ENCODE results near the gene WNK1. TPM values are rescaled to one million over a fixed set of nuclear protein-coding genes. Genes with fewer than 3 reads are reported as not detected.

The WNK1 gene
- total RNA-seq, 2 experiments from 2014 or later: 112 to 134 TPM

DNA sequence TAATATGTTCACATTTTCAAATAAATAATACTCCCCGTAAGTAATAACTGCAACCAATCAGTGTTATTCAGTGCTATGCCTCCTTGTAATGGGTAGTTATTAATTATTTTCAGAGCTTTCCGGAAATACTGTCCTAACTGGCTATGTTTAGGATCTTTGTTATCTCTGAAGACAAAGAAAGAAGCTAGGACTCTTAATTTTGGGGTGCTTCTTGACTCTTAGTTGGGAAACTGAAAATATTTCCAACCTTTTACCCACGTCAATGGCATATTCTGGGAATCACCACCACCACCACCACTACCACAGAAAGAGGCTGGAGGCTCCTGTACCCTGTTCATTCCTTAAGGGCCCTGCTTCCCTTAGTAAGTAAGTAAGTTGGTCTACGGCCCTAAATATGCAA lies 158.0 kb downstream of the WNK1 start:
- Mint-ChIP-seq H3K27me3 (ENCODE audit: low read depth) (no peaks in the 10 kb centered on the region), H3K27ac (no peak overlapping the region), H3K4me3 (no peak overlapping the region), H3K36me3 (ENCODE audit: low read depth) (peaks cover 23% of the 10 kb centered on the region), H3K9me3 (no peaks in the 10 kb centered on the region), H3K4me1 (ENCODE audit: low read depth) (peaks cover 15% of the 10 kb centered on the region)
- DNase-seq: no peak
- CTCF ChIA-PET: interaction anchor here (1.1 to 1.2 kb wide), 2 partner anchors 300 to 363 kb away, joined by 3 read pairs; no protein-coding TSS in a partner anchor
- intact Hi-C loops (cut with micrococcal nuclease): no loop called here

DNA sequence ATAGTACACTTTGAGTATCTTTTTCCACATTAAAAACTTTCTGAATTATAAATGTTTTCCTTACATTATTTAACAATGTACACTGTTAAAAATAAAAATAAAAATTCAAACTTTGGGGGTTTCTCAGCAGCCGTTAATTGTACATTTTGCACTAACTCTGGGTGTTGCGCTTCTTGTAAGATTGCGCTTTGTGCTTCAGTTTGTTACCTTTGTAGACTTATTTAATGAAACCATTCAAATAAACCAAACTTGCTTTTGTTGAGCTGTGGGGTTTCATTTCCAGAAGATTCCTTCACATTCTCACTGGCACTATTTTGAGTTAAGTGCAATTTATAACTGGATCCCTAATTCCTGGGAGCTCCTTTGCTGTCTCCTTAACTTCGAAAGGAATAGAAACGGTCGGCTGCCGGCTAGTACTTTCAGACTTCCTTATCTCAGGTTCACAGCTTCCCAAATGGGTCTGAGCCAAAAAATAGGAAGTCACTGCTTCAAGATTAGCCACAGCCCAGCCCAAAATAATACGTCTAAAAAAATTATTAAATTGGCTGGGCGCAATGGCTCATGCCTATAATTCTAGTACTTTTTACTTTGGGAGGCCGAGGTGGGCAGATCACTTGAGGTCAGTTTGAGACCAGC lies 158.9 kb downstream of the WNK1 start:
- Mint-ChIP-seq H3K4me1 (ENCODE audit: low read depth) (peaks cover 10% of the 10 kb centered on the region), H3K9me3 (no peaks in the 10 kb centered on the region), H3K36me3 (ENCODE audit: low read depth) (peaks cover 25% of the 10 kb centered on the region), H3K27me3 (ENCODE audit: low read depth) (no peaks in the 10 kb centered on the region), H3K27ac (no peak overlapping the region), H3K4me3 (no peak overlapping the region)
- intact Hi-C loops (cut with micrococcal nuclease): no loop called here
- CTCF ChIA-PET: interaction anchor here (0.6 to 1.2 kb wide), 3 partner anchors 20 to 364 kb away, joined by 3 read pairs; no protein-coding TSS in a partner anchor
- no peak for DNase-seq

DNA sequence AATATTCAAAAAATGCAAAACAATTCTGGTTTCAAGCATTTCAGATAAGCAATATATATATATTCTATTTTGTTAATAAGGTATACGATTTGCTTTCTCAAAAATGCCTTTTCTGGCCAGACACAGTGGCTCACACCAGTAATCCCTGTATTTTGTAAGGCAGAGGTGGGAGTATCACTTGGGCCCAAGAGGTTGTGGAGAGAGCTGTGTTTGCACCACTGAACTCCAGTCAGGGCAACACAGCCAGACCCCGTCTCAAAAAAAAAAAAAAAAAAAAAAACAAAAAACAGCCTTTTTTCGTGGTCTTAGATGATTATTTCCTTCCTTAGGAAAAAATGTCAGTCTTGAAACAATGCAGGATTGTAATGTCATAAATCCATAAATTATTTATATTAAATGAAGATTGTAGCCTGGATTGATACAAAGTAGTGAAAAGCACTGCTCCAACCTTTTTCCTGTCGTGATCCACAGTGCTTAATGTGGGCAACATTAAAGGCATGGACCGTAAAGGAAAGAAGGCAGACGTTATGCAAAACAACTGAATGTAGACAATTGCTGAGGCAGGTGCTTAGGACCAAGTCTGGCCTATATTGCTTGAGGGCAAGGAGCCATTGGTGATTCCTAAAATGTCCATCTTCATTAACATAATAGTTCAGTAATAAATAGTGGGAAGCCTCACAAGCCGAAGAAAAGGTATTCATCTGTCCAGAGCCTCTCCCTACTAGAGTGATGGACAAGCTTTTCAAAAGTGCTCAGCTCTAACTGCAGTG lies 160.3 kb downstream of the WNK1 start:
- H3K36me3 Mint-ChIP-seq (ENCODE audit: low read depth): peaks cover 29% of the 10 kb centered on the region
- no peak overlapping the region for H3K4me3 Mint-ChIP-seq
- H3K9me3 Mint-ChIP-seq: no peaks in the 10 kb centered on the region
- H3K27me3 Mint-ChIP-seq (ENCODE audit: low read depth): no peaks in the 10 kb centered on the region
- no peak overlapping the region for H3K27ac Mint-ChIP-seq
- intact Hi-C loops (cut with micrococcal nuclease): no loop called here
- H3K4me1 Mint-ChIP-seq (ENCODE audit: low read depth): peaks cover 13% of the 10 kb centered on the region
- CTCF ChIA-PET: interaction anchor here (0.9 kb wide), 1 partner anchor 344 kb away, joined by 3 read pairs; no protein-coding TSS in a partner anchor
- no peak for DNase-seq

DNA sequence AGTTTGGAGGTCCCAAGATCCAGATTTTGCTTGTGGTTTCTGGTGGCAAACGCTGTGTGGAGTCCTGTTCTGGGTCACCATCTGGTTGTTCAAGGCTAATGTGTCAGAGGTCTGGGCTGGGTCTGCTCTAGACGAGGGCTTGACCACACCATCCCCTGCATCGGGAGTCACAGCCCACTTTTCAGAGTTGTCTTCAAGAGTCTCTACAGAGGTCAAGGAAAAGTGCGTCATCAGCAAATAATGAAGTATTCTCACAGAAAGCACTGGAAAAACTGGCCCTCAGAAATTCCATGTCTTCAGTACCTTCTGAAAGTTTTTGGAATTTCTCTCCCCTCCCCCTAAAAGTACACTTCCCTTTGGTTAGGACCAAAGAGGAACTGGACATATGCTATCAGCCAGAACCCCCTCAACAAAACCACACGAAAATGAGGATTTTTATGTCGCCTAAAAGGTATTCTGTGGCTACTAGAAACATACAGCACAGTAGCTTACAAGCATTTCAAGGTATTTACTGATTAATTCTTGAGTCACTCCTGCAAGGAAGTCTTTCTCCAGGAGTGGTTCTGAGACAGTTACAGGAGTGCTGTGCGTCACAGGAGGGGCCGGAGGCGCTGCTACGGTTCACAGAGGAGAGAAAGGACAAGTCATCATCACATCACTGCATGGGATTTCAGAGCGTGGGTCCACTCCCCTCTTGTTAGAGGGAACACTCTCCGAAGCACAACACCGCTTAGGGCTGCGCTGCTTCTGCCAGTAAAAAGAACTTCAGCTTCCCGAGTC lies 161.7 kb downstream of the WNK1 start:
- no peak for DNase-seq
- CTCF ChIA-PET: interaction anchor here (0.9 to 1.0 kb wide), 2 partner anchors 9 to 345 kb away, joined by 3 read pairs; no protein-coding TSS in a partner anchor
- Mint-ChIP-seq H3K4me1 (ENCODE audit: low read depth) (peaks cover 13% of the 10 kb centered on the region), H3K27me3 (ENCODE audit: low read depth) (no peaks in the 10 kb centered on the region), H3K9me3 (no peaks in the 10 kb centered on the region), H3K36me3 (ENCODE audit: low read depth) (peaks cover 26% of the 10 kb centered on the region), H3K4me3 (no peak overlapping the region), H3K27ac (no peak overlapping the region)
- intact Hi-C loops (cut with micrococcal nuclease): no loop called here

DNA sequence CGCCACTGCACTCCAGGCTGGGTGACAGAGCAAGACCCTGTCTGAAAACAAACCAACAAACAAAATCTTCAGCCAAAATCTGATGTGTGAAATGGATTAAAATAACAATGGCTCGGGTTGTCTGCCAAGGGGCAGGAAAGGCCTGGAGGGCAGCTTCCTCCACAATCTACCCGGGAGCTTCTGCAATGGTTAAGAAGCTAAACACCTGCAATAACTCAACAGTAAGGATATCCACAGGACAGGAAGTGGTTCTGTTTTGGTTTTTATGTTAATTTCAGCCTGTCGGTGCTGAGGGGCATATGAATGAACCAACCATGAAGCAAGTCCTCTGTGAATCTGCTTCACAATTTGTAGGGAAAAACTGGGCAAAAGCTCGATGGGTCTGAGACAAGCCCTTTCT lies 162.7 kb downstream of the WNK1 start:
- Mint-ChIP-seq H3K9me3 (no peaks in the 10 kb centered on the region), H3K27ac (peak overlapping the region; percentile 18), H3K4me1 (ENCODE audit: low read depth) (peaks cover 13% of the 10 kb centered on the region), H3K27me3 (ENCODE audit: low read depth) (no peaks in the 10 kb centered on the region), H3K36me3 (ENCODE audit: low read depth) (peaks cover 24% of the 10 kb centered on the region), H3K4me3 (no peak overlapping the region)
- intact Hi-C loops (cut with micrococcal nuclease): no loop called here
- DNase-seq: no peak
- CTCF ChIA-PET: interaction anchor here (0.5 to 1.0 kb wide), 4 partner anchors 10 to 457 kb away, joined by 3 read pairs; no protein-coding TSS in a partner anchor

DNA sequence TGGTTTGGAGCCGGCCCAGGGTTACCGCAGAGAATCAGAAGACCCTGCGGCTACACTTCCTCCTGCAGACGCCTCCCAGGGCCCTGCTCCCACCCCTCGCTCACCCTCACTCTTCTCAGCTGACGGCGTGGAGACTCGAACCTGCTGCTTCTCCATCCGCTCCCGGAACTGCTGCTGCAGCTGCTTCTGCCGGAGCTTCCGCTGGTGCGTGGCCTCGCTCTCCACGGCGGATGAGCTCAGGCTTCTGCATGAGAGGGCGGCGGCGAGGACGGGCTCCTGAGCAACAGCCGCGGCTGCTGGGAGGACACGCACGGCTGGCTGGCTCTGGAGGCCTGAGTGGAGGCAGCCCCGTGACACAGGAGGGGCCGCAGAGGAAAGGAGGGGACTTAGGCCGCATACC lies 163.9 kb downstream of the WNK1 start:
- H3K4me1 Mint-ChIP-seq (ENCODE audit: low read depth): peaks cover 20% of the 10 kb centered on the region
- peak overlapping the region; percentile 60 for H3K4me3 Mint-ChIP-seq
- CTCF ChIA-PET: no interaction called here
- peak overlapping the region; percentile 72 for H3K27ac Mint-ChIP-seq
- peaks cover 31% of the 10 kb centered on the region for H3K36me3 Mint-ChIP-seq (ENCODE audit: low read depth)
- H3K9me3 Mint-ChIP-seq: no peaks in the 10 kb centered on the region
- no peaks in the 10 kb centered on the region for H3K27me3 Mint-ChIP-seq (ENCODE audit: low read depth)
- DNase-seq: peak; percentile 36
- intact Hi-C loops (cut with micrococcal nuclease): no loop called here

DNA sequence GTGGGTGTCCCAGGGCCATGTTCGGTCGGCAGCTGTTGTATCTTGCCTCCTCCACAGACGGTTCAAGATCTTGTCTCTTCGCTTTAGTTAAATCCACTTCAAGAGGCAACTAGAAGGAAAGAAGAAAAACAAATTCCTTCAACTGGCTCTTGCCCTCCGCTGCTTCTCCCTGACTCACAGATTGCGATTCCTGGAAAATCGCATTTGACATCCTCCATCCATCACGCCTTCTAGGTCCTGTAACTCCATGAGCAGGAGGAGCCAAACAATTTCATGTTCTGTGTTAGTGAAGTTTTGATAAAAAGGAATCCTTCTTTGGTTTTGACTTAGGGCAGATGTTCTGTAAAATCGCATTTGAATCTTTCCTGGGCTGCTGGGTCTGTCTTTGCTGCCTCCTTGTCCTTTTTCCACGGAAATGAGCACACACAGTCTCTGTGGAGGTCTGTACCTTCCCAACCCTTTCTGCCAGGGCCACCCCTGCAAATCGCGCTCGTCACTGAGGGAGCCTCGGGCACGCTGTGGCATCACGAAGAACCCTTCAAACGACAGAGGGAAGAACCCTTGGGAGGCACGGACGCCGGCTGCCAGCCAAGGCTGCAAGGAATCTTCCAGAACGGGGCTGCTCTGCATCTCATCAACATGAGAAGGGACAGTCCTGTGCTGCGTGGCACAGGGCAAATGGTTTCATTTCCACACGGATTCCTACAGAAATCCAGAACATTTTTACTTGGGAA lies 164.5 kb downstream of the WNK1 start:
- peaks cover 32% of the 10 kb centered on the region for H3K36me3 Mint-ChIP-seq (ENCODE audit: low read depth)
- peak overlapping the region; percentile 10 for H3K4me3 Mint-ChIP-seq
- no peaks in the 10 kb centered on the region for H3K9me3 Mint-ChIP-seq
- no peak for DNase-seq
- H3K27me3 Mint-ChIP-seq (ENCODE audit: low read depth): no peaks in the 10 kb centered on the region
- H3K4me1 Mint-ChIP-seq (ENCODE audit: low read depth): peaks cover 20% of the 10 kb centered on the region
- CTCF ChIA-PET: no interaction called here
- no peak overlapping the region for H3K27ac Mint-ChIP-seq
- intact Hi-C loops (cut with micrococcal nuclease): no loop called here

DNA sequence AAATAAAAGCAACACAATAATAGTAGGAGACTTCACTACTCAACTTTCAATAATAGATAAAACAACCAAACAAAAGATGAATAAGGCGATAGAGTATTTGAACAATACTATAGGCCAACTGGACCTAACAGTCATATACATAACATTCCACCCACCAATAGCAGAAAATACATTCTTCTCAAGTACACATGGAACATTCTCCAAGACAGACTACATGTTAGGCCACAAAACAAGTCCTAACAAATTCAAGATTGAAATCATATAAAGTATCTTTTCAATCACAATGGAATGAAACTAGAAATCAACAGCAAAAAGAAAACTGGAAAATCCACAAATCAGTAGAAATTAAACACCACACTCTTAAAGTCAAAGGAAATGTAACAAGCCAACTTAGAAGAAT lies 168.3 kb downstream of the WNK1 start:
- H3K9me3 Mint-ChIP-seq: no peaks in the 10 kb centered on the region
- peak overlapping the region; percentile 67 for H3K27ac Mint-ChIP-seq
- intact Hi-C loops (cut with micrococcal nuclease): no loop called here
- CTCF ChIA-PET: interaction anchor here (1.5 kb wide), 1 partner anchor 104 kb away, joined by 3 read pairs; no protein-coding TSS in a partner anchor
- no peak for DNase-seq
- H3K4me1 Mint-ChIP-seq (ENCODE audit: low read depth): peaks cover 14% of the 10 kb centered on the region
- H3K36me3 Mint-ChIP-seq (ENCODE audit: low read depth): peaks cover 36% of the 10 kb centered on the region
- H3K27me3 Mint-ChIP-seq (ENCODE audit: low read depth): no peaks in the 10 kb centered on the region
- no peak overlapping the region for H3K4me3 Mint-ChIP-seq

DNA sequence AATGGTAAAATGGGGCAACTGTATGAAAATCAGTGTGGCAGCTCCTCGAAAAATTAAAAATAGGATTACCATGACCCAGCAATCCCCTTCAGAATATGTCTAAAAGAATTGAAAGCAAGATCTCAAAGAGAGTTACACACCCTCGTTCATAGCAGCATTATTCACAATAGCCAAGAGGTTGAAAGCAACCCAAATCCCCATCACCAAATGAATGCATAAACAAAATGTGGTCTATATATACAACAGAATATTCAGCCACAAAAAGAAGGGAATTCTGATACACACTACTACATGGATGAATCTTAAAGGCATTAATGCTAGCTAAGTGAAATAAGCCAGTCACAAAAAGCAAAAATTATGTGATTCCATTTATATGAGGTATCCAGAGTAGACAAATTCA lies 169.9 kb downstream of the WNK1 start:
- no peaks in the 10 kb centered on the region for H3K9me3 Mint-ChIP-seq
- no peak for DNase-seq
- H3K4me3 Mint-ChIP-seq: no peak overlapping the region
- CTCF ChIA-PET: interaction anchor here (1.5 kb wide), 1 partner anchor 105 kb away, joined by 3 read pairs; no protein-coding TSS in a partner anchor
- H3K27ac Mint-ChIP-seq: no peak overlapping the region
- intact Hi-C loops (cut with micrococcal nuclease): no loop called here
- peaks cover 7% of the 10 kb centered on the region for H3K4me1 Mint-ChIP-seq (ENCODE audit: low read depth)
- H3K36me3 Mint-ChIP-seq (ENCODE audit: low read depth): peaks cover 34% of the 10 kb centered on the region
- no peaks in the 10 kb centered on the region for H3K27me3 Mint-ChIP-seq (ENCODE audit: low read depth)

DNA sequence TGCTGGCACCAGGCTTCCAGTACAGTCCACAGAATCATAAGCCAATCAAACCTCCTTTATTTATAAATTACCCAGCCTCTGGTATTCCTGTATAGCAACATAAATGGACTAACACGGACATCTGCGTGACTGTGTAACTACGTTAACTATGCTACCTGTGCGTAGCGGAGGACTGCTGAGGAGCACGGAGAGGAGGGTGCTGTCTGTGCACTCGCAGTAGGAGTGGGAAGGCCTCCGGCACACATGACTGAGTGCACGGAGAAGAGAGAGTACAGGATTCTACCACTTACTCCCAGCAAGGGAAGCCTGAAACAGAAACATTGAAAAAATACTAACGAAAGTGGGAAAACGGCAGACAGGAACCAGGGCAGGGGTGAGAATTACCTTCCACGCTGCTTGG lies 174.3 kb downstream of the WNK1 start:
- Mint-ChIP-seq H3K9me3 (no peaks in the 10 kb centered on the region), H3K27ac (no peak overlapping the region), H3K4me1 (ENCODE audit: low read depth) (no peaks in the 10 kb centered on the region), H3K4me3 (no peak overlapping the region), H3K27me3 (ENCODE audit: low read depth) (no peaks in the 10 kb centered on the region), H3K36me3 (ENCODE audit: low read depth) (peaks cover 30% of the 10 kb centered on the region)
- intact Hi-C loops (cut with micrococcal nuclease): no loop called here
- no peak for DNase-seq
- CTCF ChIA-PET: no interaction called here

DNA sequence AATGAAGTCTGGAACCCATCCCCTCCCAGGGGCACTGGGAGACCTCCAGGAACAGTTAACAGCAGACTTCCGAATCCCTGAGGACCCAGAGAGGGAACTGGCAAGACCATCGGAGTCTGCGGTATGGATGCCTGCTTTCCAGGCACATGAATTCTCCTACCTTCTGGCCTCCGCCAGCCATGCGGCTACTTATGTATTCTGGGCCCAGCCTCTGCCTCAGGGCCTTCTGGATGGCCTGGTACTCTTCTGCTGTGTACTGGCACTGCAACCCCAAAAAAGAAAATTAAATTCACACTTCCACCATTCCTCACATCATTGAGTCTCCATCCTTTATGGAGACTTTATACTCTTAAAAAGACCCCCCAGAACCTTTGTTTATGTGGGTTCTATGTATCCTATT lies 178.7 kb downstream of the WNK1 start:
- intact Hi-C loops (cut with micrococcal nuclease): no loop called here
- Mint-ChIP-seq H3K4me1 (ENCODE audit: low read depth) (no peaks in the 10 kb centered on the region), H3K9me3 (no peaks in the 10 kb centered on the region), H3K27me3 (ENCODE audit: low read depth) (no peaks in the 10 kb centered on the region), H3K36me3 (ENCODE audit: low read depth) (peaks cover 20% of the 10 kb centered on the region), H3K27ac (no peak overlapping the region), H3K4me3 (no peak overlapping the region)
- DNase-seq: no peak
- CTCF ChIA-PET: no interaction called here

DNA sequence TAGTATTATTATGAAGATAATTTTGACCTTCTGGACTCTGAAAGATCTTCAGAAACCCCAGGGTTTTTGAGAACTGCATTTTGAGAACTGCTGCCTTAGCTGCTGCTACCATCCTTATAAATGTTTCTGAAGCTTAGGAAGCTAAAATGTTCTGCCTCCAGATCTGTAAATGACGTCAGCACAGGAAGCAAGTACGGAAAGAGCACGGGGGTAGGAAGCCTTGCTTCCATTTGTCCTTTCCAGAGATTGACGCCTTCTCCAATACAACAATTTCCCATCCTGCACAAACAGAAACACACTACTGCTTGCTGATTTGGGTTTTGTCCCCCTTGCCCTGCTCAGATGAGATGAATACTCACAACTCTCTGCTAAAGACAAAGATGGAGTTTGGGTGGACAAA lies 179.2 kb downstream of the WNK1 start:
- intact Hi-C loops (cut with micrococcal nuclease): no loop called here
- no peak for DNase-seq
- Mint-ChIP-seq H3K27ac (no peak overlapping the region), H3K4me1 (ENCODE audit: low read depth) (no peaks in the 10 kb centered on the region), H3K9me3 (no peaks in the 10 kb centered on the region), H3K4me3 (no peak overlapping the region), H3K36me3 (ENCODE audit: low read depth) (peaks cover 17% of the 10 kb centered on the region), H3K27me3 (ENCODE audit: low read depth) (no peaks in the 10 kb centered on the region)
- CTCF ChIA-PET: no interaction called here
